Measurements from ENCODE around the gene ANGPT4.

Gene ANGPT4

DNA sequence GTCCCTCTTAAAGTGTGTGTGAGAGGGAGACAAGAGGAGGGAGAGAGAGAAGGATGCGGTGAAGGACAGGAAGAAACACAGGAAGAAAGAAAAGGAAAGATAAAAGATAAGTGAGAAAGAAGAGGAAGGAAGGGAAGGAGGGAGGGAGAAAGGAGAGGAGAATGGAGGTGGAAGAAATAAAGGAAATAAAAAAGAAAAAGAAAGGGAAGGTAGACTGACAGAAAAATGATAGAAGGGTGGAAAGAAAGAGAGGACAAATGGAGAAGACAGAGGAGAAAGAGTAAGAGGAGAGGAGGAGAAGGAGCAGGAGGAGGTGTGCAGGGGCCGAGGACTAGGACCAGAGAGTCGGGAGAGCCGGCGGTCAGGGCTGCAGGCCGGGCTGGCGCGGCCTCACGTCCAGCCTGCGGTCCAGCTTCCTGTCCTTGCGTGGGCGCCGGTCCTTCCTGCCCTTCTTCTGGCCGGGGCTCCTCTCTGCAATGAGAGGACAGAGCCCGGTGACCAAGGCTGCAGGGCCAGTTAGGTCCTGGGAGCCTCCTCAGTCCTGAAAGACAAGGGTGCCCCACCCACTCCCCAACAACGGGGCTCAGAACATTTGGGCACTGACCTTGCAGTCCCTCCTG is 44.0 kb upstream of the ANGPT4 start:
- Histone ChIP-seq H3K4me3 (replicated peaks; ENCODE audit: low read depth, low read length) (no peak overlapping the region), H3K27me3 (replicated peaks; ENCODE audit: control insufficient read depth, insufficient read depth, low read length) (no peaks in the 10 kb centered on the region; the same call in none of the 2 replicates), H3K36me3 (ENCODE audit: control insufficient read depth, insufficient read depth, low read length) (no peaks in the 10 kb centered on the region)
- TF ChIP-seq, protein P1, sequence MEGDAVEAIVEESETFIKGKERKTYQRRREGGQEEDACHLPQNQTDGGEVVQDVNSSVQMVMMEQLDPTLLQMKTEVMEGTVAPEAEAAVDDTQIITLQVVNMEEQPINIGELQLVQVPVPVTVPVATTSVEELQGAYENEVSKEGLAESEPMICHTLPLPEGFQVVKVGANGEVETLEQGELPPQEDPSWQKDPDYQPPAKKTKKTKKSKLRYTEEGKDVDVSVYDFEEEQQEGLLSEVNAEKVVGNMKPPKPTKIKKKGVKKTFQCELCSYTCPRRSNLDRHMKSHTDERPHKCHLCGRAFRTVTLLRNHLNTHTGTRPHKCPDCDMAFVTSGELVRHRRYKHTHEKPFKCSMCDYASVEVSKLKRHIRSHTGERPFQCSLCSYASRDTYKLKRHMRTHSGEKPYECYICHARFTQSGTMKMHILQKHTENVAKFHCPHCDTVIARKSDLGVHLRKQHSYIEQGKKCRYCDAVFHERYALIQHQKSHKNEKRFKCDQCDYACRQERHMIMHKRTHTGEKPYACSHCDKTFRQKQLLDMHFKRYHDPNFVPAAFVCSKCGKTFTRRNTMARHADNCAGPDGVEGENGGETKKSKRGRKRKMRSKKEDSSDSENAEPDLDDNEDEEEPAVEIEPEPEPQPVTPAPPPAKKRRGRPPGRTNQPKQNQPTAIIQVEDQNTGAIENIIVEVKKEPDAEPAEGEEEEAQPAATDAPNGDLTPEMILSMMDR (IDR thresholded peaks at IDR 0.05; ENCODE audit: insufficient read depth, low read length, poor library complexity, severe bottlenecking), result no peak
- no peak for DNase-seq (ENCODE audit: extremely low read depth, insufficient read length)

DNA sequence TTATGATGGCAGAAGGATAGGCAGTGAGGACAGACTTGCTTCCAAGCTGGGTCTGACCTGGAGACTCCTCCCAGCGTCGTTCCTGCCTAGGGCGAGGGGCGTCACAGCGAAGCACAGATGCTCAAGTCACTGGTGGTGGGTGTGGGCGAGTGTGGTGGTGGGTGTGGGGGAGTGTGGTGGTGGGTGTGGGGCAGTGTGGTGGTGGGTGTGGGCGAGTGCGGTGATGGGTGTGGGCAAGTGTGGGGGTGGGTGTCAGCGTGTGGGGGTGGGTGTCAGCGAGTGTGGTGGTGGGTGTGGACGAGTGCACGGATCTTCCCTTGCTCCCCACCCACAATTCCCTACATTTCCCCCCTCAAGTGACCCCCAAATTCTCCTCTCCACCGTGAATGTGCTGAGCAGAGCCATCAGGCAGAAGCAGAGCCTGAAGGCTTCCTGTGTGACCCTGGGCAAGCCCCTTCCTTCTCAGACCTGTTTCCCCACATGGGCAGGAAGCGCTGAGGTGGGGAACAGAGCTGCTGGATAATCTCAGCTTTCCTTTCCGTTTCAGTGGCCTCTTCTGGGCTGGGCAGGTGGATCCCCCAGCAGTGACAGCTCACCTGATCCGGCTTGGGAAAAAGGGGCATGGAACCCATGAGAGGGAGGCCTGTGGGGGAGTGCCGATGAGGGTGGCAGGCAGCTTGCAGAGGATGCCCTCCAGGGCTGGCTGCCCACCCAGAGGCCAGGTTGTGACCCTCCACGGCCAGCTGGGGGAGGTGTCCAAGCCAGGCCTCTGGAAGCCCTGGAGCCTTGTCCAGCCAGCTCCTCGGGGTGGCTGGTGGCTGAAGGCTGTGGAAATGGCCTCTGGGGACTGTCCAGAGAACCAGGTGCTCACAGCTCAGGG is 43.0 kb upstream of the ANGPT4 start:
- Histone ChIP-seq H3K4me3 (replicated peaks; ENCODE audit: low read depth, low read length) (no peak overlapping the region), H3K36me3 (ENCODE audit: control insufficient read depth, insufficient read depth, low read length) (no peaks in the 10 kb centered on the region), H3K27me3 (replicated peaks; ENCODE audit: control insufficient read depth, insufficient read depth, low read length) (no peaks in the 10 kb centered on the region; the same call in none of the 2 replicates)
- no peak for DNase-seq (ENCODE audit: extremely low read depth, insufficient read length)
- TF ChIP-seq, protein P1 (IDR thresholded peaks at IDR 0.05; ENCODE audit: insufficient read depth, low read length, poor library complexity, severe bottlenecking), result no peak

DNA sequence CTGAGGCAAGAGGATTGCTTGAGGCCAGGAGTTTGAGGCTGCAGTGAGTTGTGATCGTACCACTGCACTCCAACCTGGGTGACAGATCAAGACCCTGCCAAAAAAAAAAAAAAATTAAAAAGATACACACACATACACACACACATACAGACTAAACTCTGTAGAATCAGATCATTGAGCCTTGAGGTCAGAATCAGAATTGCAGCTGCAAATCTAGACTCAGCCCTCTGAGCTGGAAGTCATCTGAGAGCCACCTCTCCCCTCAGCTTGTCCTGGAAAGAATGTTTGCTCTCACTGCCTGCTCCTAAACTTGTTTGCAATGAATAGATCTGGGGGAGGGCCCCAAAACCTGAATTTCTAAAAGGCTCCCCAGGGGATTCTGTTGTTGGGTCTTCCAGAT is 41.4 kb upstream of the ANGPT4 start:
- DNase-seq (ENCODE audit: extremely low read depth, insufficient read length), result no peak
- TF ChIP-seq, protein P1 (IDR thresholded peaks at IDR 0.05; ENCODE audit: insufficient read depth, low read length, poor library complexity, severe bottlenecking), result no peak
- Histone ChIP-seq H3K4me3 (replicated peaks; ENCODE audit: low read depth, low read length) (no peak overlapping the region), H3K27me3 (replicated peaks; ENCODE audit: control insufficient read depth, insufficient read depth, low read length) (no peaks in the 10 kb centered on the region; the same call in none of the 2 replicates), H3K36me3 (ENCODE audit: control insufficient read depth, insufficient read depth, low read length) (no peaks in the 10 kb centered on the region)

DNA sequence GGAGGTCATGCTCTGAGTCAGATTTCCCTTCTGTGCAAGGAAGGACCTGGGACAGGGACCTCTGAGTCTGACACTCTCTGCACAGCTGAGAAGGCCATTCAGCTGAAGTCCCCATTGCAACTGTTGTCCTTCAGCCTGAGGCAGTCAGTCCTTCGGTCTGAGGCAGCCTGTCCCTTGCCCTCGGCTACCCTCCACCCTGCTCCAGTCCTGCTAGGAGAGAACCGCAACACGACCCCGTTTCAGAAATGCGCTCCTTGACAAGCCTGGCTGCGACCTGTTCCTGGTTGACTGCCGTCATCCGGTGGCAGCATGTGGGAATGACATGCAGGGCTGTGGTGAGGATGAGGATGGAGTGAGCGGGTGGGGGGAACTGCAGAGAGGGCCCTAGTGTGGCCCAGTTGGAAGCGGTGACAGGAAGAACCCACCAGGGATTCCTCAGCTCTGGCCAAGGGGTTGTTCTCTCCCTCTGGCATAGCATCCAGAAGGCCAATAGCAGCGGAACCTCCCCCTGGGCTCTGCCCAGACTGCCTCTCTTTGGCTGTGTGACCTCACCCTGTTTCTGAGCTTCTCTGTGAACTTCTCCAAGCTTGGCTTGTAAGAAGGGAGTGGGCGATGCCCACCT is 40.3 kb upstream of the ANGPT4 start:
- no peaks in the 10 kb centered on the region for H3K36me3 ChIP-seq (ENCODE audit: control insufficient read depth, insufficient read depth, low read length)
- DNase-seq (ENCODE audit: extremely low read depth, insufficient read length), result peak; percentile 64
- TF ChIP-seq, protein P1 (IDR thresholded peaks at IDR 0.05; ENCODE audit: insufficient read depth, low read length, poor library complexity, severe bottlenecking), result peak; percentile 97
- H3K4me3 ChIP-seq (replicated peaks; ENCODE audit: low read depth, low read length), result no peak overlapping the region
- H3K27me3 ChIP-seq (replicated peaks; ENCODE audit: control insufficient read depth, insufficient read depth, low read length), result no peaks in the 10 kb centered on the region; the same call in none of the 2 replicates

DNA sequence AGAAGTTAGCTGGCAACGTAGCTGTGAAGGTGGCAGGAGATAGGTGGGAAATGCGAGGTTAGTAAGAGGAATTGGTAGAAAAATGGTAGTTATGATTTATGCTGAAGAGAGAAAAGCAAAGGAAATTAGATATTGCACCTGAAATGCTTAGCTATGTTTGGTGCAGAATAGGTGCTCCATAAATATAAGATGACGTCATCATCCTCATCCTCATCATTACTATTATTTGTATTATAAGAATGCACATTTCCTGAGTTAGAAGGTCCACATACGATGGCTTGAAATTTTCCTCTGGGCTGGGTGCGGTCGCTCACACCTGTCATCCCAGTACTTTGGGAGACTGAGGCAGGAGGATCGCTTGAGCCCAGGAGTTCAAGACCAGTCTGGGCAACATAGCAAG is 39.5 kb upstream of the ANGPT4 start:
- no peak for DNase-seq (ENCODE audit: extremely low read depth, insufficient read length)
- TF ChIP-seq, protein P1 (IDR thresholded peaks at IDR 0.05; ENCODE audit: insufficient read depth, low read length, poor library complexity, severe bottlenecking), result no peak
- no peaks in the 10 kb centered on the region; the same call in none of the 2 replicates for H3K27me3 ChIP-seq (replicated peaks; ENCODE audit: control insufficient read depth, insufficient read depth, low read length)
- no peaks in the 10 kb centered on the region for H3K36me3 ChIP-seq (ENCODE audit: control insufficient read depth, insufficient read depth, low read length)
- H3K4me3 ChIP-seq (replicated peaks; ENCODE audit: low read depth, low read length), result no peak overlapping the region
